Left lung (tissue), 10 donors: ENCODE results near the gene SLCO3A1. TPM values are rescaled to one million over a fixed set of nuclear protein-coding genes. Genes with fewer than 3 reads are reported as not detected.
A peak's percentile ranks its signal among the peaks of the same experiment; 100 is the strongest.

ENCODE experiments used
- ATAC-seq: fragments of 200-7000 bp; cut with Tn5 transposase; one replicate; pipeline ENCODE4 v1.9.1; 2020; ENCODE audit warnings: moderate library complexity
- DNase-seq, 4 donors: peaks; one replicate each; pipeline ENCODE4 v3.0.0-alpha.2; 2013 to 2020
- H3K27ac ChIP-seq, 2 donors: fragments of 200-600 bp; sonication (generic) in 1 of 2; one replicate each; pipeline versions ENCODE4 v1.5.0 to v1.8.0; 2020 to 2021
- H3K27me3 ChIP-seq, 2 donors: fragments of 200-600 bp; sonication (generic) in 1 of 2; one replicate each; pipeline versions ENCODE4 v1.5.0 to v1.8.0; 2020 to 2021
- H3K36me3 ChIP-seq, 2 donors: fragments of 200-600 bp; sonication (generic) in 1 of 2; one replicate each; pipeline versions ENCODE4 v1.5.0 to v1.8.0; 2020 to 2021
- H3K4me1 ChIP-seq, 2 donors: fragments of 200-600 bp; one replicate each; pipeline ENCODE4 v1.8.0; 2021
- H3K4me3 ChIP-seq, 2 donors: fragments of 200-600 bp; sonication (generic) in 1 of 2; one replicate each; pipeline versions ENCODE4 v1.5.0 to v1.8.0; 2020 to 2021; ENCODE audit warnings: mild to moderate bottlenecking in 1 of 2
- H3K9me3 ChIP-seq, 2 donors: fragments of 200-600 bp; sonication (generic) in 1 of 2; one replicate each; pipeline versions ENCODE4 v1.5.0 to v1.8.0; 2020 to 2021
- intact Hi-C, 2 donors: fragments of 100-400 bp; cut with DNase I; formaldehyde crosslinking; loops; one replicate each; pipeline versions ENCODE4 v1.11.2 to v1.14.2; 2022
- polyA plus RNA-seq, 6 donors: library from polyadenylated mRNA; unstranded; fragments of 120-200 nt; gene quantifications; one replicate each; pipeline ENCODE4 v1.2.1, GENCODE V29; 2013; ENCODE audit not compliant: insufficient read length in 6 of 6
- total RNA-seq, 2 donors: library from RNA; stranded (reverse); fragmentation: NEBNext Ultra II Directional; extraction: Animal tissue kit (Norgen Biotek cat#: 25700); gene quantifications; one replicate each; pipeline ENCODE4 v1.2.1, GENCODE V29; 2021
- TF ChIP-seq, protein P1 (sequence below), 2 donors: fragments of 200-600 bp; sonication (generic) in 1 of 2; IDR thresholded peaks; one replicate each; pipeline versions ENCODE4 v1.5.0 to v1.8.0; 2021; ENCODE audit warnings: antibody characterized with exemption in 2 of 2
- donor health status: DM: no; HTN: yes; CAD: no.
- donor health status: DM: no; HTN: no; CAD: no.

SLCO3A1 gene
- total and polyA plus RNA-seq, 8 donors = 7.7 to 49.0 (median 11.9) TPM

DNA sequence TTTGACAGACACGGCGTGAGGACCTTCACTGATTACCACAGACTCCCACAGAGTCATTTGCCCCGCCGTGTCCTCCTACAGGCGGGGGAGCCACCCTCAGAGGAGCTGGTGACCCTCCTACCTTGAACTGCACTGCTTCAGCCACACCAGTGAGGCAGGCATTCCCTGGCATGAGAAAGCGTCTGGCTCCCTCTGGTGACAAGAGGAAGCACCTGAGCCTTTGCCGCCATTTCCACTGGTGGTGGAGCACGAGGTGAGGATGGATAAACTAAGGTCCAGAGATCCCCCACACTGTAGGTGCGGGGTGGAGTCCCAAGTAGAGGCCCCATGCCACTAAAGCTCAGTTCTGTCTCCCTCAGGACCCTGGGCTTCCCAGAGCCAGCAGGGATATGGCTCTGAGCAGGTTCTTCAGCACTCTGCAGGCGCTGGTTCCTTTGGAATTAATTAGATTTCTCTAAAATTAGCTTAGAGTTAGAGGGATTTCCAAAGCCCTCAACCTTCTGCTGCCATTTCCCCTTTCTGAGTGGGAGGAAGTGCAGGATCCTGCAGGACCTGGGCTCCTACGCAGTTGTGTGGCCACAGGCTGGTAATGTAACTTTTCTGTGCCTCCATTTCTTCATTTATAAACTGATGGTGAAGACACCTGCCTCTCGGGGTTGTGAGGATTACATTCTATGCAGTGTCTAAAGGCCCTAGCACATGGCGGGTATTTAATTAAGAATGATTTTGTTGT, 224.0 kb downstream of the SLCO3A1 start:
- peak in 3 of 4 donors; percentile 55 to 77 (median 74) for DNase-seq
- no peaks in the 10 kb centered on the region for H3K9me3 ChIP-seq
- no peak overlapping the region for H3K4me3 ChIP-seq
- TF ChIP-seq, protein P1, sequence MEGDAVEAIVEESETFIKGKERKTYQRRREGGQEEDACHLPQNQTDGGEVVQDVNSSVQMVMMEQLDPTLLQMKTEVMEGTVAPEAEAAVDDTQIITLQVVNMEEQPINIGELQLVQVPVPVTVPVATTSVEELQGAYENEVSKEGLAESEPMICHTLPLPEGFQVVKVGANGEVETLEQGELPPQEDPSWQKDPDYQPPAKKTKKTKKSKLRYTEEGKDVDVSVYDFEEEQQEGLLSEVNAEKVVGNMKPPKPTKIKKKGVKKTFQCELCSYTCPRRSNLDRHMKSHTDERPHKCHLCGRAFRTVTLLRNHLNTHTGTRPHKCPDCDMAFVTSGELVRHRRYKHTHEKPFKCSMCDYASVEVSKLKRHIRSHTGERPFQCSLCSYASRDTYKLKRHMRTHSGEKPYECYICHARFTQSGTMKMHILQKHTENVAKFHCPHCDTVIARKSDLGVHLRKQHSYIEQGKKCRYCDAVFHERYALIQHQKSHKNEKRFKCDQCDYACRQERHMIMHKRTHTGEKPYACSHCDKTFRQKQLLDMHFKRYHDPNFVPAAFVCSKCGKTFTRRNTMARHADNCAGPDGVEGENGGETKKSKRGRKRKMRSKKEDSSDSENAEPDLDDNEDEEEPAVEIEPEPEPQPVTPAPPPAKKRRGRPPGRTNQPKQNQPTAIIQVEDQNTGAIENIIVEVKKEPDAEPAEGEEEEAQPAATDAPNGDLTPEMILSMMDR (IDR thresholded peaks at IDR 0.05) = peak; percentile 67 to 71
- peaks cover 22 to 51% of the 10 kb centered on the region in 2 donors for H3K4me1 ChIP-seq
- peak; percentile 63 for ATAC-seq
- H3K27ac ChIP-seq = no peak overlapping the region
- intact Hi-C loops = loop anchor here in 1 of 2 donors (5.0 to 10.0 kb wide), 2 partner anchors 133 to 225 kb away; partner anchors contain the start of gene SLCO3A1
- no peaks in the 10 kb centered on the region for H3K27me3 ChIP-seq
- H3K36me3 ChIP-seq = no peaks in the 10 kb centered on the region

DNA sequence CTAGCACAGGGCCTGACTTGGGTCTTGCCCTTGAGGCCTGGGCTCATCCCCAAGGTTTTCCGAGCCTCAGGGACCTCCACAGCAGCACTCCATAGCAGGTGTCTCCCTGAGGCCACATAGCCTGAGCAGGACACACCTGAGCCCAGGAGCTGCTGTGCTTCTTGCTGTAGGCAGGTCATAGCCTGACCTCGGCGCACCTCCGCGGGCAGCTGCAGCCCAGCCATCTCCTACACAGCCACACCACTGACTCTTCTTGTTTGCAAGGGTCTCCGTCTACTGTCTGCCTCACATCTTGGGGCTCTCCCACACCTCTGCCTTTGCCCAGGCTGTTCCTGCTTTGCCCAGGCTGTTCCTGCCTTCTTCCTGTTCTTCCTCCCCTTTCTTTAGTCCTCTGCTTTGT, 224.8 kb downstream of the SLCO3A1 start:
- Histone ChIP-seq H3K27ac (no peak overlapping the region), H3K4me3 (no peak overlapping the region), H3K27me3 (no peaks in the 10 kb centered on the region), H3K4me1 (peaks cover 17 to 47% of the 10 kb centered on the region in 2 donors), H3K9me3 (no peaks in the 10 kb centered on the region), H3K36me3 (no peaks in the 10 kb centered on the region)
- no peak for ATAC-seq
- TF ChIP-seq, protein P1 (IDR thresholded peaks at IDR 0.05) = no peak
- intact Hi-C loops = loop anchor here in 1 of 2 donors (5.0 to 10.0 kb wide), 2 partner anchors 133 to 226 kb away; partner anchors contain the start of gene SLCO3A1
- DNase-seq = no peak

DNA sequence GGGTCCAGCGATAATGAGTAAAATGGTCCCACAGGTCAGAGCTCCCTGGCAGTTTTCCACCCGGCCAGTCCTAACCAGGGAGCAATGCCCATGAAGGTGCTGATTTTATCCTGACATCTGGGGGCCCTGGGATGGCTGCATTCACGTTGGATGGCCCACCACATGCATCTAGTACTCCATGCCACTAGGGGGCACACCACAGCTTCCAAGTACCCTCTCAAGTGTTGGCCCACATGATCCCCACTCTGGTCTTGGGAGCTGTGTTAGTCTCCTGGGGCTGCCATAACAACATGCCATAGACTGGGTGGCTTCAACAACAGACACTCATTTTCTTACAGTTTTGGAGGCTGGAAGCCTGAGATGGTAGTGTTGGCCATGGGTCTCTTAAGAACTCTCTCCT, 225.5 kb downstream of the SLCO3A1 start:
- TF ChIP-seq, protein P1 (IDR thresholded peaks at IDR 0.05) = peak in 1 of 2 donors; percentile 29
- Histone ChIP-seq H3K4me3 (no peak overlapping the region), H3K27me3 (no peaks in the 10 kb centered on the region), H3K9me3 (no peaks in the 10 kb centered on the region), H3K36me3 (no peaks in the 10 kb centered on the region), H3K27ac (no peak overlapping the region), H3K4me1 (peaks cover 10 to 39% of the 10 kb centered on the region in 2 donors)
- no peak for DNase-seq
- intact Hi-C loops = loop anchor here in 1 of 2 donors (5.0 to 10.0 kb wide), 2 partner anchors 134 to 227 kb away; partner anchors contain the start of gene SLCO3A1
- ATAC-seq = no peak

DNA sequence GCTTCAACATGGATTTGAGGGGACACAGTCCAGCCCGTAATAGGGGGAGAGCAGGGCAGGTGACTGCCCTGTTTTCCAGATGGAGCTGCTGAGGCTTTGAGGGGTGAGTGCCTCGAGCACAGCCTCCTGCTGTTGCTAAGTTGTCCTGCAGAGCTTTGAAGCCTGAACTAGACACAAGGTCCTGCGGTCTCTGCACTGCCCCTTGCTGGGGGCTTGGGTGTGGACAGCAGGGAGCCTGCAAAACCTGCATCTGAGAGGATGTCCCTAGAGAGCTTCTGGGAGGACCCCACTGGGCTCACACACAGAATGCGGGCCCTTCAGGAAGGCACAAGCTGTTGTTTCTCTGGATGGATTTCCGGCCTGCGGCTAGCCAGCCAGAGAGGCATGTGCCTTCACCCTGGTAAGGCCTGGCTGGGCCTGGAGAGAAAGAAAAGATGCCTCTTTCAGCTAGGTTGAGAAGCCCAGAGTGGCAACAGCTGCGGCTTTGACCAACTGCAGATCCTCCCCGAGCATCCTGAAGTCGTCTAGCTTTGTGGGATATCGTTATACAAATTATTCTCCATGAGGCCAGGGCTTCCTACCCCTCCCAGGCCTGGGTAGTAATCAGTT, 226.2 kb downstream of the SLCO3A1 start:
- ATAC-seq = no peak
- Histone ChIP-seq H3K36me3 (no peaks in the 10 kb centered on the region), H3K27me3 (no peaks in the 10 kb centered on the region), H3K27ac (no peak overlapping the region), H3K4me1 (peaks cover 3 to 32% of the 10 kb centered on the region in 2 donors), H3K9me3 (no peaks in the 10 kb centered on the region), H3K4me3 (no peak overlapping the region)
- intact Hi-C loops = loop anchor here in 1 of 2 donors (5.0 to 10.0 kb wide), 4 partner anchors 135 to 777 kb away; partner anchors contain the start of gene SLCO3A1
- TF ChIP-seq, protein P1 (IDR thresholded peaks at IDR 0.05) = no peak
- DNase-seq = no peak
